Gastroesophageal sphincter (tissue), 3 donors: ENCODE data around the gene TOLLIP.

ENCODE experiments used
- CTCF ChIP-seq, 4 experiments: fragments of 200-600 bp in 2 of 4; fragments of 450-650 bp in 2 of 4; sonication (generic) in 1 of 4; IDR thresholded peaks; one replicate each; pipeline ENCODE4 v1.5.1; 2017 to 2019; ENCODE audit warnings: antibody characterized with exemption in 4 of 4, mild to moderate bottlenecking in 2 of 4, moderate library complexity in 2 of 4
- EP300 ChIP-seq: sonication (generic); formaldehyde crosslinking; IDR thresholded peaks from one replicate; pipeline ENCODE4 v1.6.1; 2017; ENCODE audit warnings: antibody characterized with exemption, mild to moderate bottlenecking
- POLR2A ChIP-seq, 2 donors: fragments of 450-650 bp; IDR thresholded peaks; one replicate each; pipeline ENCODE4 v1.6.1; 2017; ENCODE audit warnings: antibody characterized with exemption in 2 of 2, mild to moderate bottlenecking in 2 of 2, moderate library complexity in 1 of 2
- POLR2AphosphoS5 ChIP-seq: sonication (generic); formaldehyde crosslinking; IDR thresholded peaks from one replicate; pipeline ENCODE4 v1.6.1; 2017; ENCODE audit warnings: antibody characterized with exemption

DNA sequence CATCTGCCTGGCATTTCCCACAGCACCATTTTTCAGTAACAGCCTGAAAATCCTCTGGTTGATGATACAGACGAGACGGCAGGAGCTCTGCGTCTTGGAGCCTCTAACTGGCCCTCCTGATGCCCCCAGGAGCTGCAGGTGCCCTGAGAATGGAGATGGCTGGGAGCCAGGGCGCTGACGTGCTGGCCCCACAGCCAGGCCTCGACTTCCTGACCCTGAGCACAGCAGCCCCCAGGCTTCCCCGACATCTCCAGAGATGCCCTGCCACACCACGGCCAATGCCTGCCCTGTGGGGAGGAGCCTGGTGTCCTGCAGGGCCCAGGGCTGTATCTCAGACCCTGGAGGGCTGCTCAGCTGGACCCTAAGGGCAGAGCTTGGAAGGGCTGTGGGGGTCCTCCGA is 21.5 kb downstream of the TOLLIP start:
- TF ChIP-seq CTCF (IDR thresholded peaks at IDR 0.05) (no peak), POLR2A (IDR thresholded peaks at IDR 0.05) (no peak), POLR2AphosphoS5 (no peak), EP300 (no peak)
